Hematopoietic multipotent progenitor cell treated with erythropoietin and hydrocortisone succinate and interleukin-3 and kit ligand, for 6 days (in vitro differentiated cells): ENCODE results near the gene LRRC45.

Source experiments
- DNase-seq: peaks from one replicate; pipeline ENCODE4 v3.0.0-alpha.2; 2015

LRRC45 gene

DNA sequence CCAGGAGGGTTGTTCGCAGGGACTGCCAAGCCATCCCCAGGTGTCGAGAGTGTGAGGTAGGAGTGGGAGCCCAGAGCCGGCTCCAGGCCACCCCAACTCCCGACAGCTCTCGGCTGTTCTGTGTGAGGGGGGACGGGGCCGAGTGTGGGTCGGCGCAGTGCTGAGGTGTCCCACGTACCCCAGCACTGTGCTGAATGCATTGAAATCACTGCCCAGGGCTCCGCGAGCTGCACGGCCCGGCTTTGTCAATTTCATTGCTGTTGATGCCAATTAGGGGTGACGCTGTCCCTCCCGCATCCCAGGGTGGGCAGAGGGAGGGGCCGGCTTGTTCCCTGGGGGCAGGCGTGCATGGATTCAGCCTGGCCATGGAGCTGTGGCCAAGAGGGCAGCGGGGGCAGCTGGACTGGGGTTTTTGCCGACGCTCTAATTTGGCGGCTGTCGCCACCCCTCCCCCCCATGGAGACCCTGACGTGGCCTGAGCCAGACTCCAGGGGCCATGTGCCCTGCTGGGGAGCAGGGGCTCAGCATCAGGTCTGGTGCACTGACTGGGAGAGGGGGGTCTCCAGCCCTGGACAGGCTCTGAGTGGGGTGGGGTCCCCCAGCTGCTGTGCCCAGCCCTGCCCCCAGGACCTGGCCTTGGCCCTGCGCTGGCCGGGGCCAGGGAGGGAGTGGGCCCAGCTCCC lies 14.7 kb upstream of the LRRC45 start:
- DNase-seq = no peak

DNA sequence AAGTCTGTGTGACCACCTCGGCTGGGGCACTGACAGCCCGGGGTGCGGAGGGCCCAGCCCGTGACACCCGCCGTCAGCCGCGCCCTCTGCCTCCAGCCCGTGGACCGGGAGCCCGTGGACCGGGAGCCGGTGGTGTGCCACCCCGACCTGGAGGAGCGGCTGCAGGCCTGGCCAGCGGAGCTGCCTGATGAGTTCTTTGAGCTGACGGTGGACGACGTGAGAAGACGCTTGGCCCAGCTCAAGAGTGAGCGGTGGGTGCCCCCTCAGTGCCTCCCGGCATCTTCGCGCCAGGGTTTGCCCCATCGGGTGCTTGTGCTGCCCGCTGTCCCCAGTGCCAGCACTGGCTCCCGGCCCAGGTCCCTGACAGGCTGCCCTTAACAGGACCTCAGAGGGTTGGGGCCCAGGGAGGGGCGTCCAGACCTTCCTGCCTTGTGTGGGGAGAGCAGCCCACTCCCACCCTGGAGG lies 14.1 kb upstream of the LRRC45 start:
- DNase-seq = no peak

DNA sequence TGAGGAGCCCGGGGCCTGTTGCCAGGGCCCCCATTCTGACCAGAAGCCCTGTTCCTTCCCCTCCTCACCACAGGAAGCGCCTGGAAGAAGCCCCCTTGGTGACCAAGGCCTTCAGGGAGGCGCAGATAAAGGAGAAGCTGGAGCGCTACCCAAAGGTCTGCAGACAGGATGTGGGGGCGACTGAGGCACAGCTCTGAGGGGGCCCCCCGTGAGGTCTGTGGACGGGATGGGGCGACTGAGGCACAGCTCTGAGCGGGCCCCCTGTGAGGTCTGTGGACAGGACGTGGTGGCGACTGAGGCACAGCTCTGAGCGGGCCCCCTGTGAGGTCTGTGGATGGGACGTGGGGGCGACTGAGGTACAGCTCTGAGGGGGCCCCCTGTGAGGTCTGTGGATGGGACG lies 13.7 kb upstream of the LRRC45 start:
- no peak for DNase-seq

DNA sequence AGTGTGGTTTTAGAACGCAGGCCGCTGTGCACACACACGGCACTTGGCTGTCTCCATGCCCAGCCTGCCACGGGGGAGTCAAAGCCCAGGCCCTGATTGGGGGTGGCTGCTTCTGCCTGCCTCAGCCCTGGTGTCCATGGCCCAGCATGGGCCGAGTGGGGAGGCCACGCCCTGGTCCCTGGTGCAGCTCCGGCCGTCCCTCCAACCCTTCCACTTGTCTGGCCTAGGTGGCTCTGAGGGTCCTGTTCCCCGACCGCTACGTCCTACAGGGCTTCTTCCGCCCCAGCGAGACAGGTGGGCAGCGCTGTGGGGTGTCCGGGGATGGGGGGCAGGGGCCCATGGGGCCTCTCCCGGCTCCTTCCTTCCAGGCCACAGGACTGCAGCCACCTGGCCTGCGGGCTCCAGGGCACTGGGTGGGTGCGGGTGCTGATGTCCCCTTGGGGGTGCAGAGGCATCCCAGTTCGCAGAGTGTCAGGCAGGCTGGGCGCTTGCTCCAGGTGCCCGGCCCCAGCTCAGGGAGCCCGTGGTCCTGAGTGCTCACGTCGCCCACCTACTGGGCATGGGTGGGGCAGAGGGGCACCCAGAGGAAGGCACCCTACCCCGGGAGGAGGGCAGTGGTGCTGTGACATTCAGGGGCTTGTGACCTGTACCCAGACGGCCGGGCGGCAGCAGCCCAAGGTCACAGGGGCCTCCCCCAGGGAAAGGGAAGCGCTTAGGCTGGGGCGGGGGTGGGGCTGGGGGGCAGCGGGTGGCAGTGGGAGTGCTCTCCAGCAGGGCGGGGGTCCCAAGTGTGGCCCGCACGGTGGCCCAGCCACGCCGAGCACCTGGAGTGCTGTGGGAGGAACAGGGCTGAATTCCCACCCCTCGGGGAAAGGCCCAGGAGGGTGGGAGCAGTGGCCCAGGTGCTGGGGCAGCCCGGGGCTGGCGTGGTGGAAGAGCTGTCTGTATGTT lies 12.3 kb upstream of the LRRC45 start:
- DNase-seq = no peak

DNA sequence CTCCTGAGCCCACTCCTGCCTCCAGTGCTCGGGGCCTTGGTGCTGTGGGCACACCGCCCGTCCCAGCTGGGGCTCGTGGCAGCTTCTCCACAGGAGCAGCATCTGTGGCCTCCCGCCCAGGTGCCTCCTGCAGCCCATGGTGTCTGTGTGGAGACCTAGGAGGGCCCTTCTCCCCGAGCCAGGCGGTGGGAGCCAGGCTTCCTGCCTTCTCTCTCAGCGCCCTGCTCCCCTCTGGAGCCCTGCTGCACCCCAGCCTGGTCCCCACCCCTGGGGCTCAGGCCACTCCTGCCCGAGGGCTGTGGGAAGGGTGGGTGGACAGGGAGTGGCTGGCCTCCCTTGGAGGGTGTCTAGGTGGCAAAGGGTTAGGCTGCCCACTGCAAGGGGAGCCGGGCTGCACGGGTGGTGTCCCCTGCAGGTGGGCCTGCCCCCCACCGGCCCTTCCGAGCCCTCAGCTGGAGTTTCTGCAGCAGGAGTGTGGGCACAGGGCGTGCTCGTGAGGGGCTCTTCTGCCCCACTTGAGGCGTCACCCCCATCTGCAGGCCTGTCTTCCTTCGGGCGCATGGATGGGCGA lies 11.4 kb upstream of the LRRC45 start:
- no peak for DNase-seq

DNA sequence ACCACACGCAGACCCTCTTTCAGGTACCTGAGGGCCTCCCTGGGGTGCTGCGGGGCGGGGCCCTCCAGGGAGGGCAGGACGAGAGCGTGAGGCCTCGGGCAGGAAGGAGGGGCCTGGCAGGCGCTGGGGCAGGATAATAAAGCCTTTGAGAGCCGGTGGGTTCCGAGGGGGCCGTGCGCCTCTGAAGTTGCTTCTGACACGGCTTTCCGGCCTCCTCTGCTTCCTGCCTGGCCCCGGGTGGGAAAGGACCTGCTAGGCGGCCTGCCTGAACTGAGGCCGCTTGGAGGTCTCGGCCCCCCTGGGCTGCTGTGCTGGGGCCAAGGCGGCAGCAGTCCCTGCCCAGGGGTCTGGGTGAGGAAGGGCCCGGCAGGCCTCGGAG lies 10.9 kb upstream of the LRRC45 start:
- no peak for DNase-seq

DNA sequence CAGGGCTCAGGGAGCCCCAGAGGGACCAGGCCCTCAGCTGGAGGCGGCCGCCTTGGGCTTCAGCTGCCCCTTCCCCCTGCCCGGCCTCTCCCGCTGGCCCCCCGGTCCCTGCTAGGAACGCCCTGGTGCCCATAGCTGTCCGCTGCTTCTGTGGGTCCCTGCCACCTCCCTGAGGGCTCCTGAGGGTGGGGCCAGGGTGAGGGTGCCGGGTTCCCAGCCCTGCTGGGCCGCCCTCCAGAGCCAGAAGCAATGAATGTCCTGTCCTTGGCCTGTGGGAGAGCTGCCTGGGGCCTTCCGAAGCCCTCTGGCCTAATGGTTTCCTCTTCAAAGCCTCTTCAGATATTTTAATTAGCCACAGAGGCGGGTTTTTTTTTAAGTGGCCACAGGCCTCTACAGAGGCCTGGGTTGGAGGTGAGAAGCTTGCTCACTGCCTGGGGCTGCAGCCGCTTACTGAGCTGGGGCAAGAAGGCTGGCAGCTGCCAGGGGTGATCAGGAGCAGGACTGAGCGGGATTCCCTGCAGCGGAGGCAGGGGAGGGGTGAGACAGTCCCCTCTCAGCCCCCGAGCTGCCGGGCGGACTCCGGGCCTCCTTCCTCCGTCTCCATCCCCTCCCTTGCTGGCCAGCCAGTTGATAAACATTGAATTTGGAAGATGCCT lies 10.3 kb upstream of the LRRC45 start:
- no peak for DNase-seq

DNA sequence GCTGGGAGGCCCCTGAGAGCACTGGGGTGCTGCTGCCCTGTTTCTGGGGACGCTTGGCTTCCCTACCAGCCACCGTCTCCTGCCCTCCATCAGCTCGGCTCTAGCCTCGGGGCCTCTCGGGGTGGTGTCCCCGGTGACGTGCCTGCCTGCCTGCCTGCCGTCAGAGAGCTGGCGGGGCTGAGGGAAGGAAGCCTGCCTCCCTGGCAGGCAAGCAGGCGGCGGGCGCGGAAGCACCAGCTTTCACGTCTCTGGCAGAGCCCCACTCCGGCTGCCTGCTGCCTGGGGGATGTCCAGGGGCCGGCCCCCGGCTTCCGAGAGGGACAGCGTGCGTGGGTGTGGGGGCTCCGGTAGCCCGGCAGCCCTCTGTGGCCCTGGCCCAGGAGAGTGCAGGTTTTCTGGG lies 9.8 kb upstream of the LRRC45 start:
- DNase-seq = no peak

DNA sequence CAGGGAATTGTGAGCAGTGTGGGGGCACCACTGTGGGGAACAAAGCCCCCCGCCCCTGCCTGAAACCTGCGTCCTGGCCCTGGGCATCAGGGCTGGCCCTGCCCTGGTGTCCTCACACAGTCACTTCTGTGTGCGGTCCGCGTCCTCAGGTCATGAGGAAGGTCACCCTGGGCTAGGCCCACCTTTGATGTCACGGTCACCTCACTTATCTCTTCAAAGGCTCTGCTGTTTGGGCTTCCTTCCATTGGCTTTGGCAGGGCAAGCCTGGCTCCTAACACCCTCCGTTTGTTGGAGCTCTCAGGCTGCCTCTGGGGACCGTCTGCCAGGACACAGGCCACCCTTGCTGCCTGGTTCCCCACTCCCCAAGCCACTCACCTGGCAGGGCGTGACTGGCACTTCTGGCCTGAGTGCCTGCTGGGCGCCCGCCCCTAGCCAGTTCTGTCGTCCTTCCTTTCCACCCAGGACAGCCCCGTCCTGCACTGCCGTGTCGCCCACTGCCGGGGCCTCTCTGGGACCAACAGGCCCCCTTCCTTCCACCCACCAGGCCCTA lies 9.3 kb upstream of the LRRC45 start:
- no peak for DNase-seq

DNA sequence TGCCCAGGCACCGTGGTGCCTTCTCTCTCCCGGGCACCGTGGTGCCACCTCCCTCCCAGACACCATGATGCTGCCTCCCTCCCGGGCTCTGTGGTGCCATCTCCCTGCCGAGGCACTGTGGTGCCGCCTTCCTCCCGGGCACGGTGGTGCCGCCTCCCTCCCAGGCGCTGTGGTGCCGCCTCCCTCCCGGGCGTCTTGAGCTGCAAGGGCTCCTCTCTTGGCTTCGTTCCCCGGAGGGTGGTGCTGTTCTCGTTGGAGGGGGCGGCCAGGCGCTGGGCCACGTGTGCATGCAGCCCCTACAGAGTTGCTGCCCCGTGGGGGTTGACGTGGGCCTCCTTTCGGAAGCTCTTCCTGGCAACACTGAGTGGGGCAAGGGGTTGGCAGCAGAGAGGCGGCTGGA lies 8.7 kb upstream of the LRRC45 start:
- no peak for DNase-seq

DNA sequence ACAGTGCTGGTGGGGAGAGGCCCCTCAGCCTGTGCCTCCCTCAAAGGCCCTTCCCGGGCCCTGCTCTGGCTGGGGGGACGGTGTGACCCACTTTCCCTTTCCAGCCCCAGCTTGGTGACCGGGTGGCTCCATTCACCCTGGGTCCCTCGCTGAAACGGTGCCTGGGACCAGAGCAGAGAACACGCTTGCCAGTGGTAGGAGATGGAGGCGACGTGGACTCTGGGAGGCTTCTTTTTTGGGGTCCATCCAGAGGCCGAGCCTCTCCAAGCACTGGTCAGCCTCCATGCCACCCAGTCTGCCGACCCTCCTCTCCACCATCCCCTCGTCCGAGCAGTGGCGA lies 8.2 kb upstream of the LRRC45 start:
- DNase-seq = no peak

DNA sequence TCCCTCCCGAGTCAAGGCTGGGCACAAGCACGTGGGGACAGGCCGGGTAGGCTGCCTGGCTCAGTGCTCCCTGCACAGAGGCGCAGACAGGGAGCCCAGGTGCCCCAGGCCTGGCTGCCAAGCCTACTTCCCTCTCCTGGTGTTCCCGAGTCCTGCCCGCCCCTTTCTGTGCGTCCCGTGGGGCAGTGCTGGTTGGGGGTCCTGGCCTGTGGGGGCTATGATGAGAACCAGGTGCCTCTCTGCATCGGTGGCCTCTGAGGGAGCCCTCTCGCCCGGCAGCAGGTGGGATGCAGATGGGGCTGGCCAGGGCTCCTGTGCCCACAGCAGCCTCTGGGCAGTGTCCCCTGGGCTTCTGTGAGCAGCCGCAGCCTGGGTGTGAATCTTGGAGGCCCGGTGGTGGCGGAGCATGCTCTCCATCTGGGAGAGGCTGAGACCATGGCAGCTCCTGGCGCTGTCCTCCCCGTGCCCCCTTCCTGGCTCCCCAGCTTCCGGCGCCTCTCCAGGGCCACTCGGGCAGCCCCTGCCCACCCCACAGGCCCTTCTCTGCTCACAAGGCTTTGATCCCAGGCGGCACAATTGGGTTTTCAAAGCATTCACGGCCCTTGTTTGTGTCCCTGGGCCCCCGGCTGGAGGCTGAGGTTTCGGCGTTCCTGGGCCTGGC lies 7.7 kb upstream of the LRRC45 start:
- DNase-seq = no peak

DNA sequence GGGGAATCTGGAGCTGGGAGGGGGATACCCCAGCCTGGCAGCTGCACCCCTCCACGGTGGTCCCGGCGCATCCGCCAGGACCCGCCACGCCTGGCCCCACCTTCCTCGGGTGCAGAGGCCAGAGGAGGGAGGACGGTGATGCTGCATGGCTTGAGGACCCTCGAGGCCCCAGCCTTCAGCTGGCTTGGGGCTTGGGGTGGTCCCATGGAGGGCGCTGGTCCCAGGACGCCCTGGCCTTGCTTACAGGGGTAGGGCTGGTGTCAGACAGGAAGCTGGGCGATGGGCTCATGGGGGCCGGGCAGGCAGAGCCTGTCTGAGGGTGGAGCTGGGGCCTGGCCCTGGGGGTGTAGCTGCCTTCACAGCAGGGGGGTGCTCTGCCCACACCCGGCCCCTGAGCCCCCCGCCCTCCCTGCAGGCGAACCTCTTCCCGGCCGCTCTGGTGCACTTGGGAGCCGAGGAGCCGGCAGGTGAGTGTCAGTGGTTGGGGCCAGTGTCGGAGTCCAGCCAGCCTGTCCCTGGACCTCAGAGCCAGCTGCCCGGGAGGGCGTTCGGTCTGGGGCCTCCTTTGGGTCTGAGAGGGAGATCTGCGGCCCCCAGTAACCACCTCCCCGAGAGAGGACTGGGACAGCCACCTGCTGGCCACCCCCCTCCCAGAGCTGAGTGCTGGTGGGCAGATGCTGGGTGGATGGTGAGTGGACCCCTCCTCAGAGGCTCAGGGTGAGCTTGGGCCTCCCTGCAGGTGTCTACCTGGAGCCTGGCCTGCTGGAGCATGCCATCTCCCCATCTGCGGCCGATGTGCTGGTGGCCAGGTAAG lies 6.8 kb upstream of the LRRC45 start:
- no peak for DNase-seq

DNA sequence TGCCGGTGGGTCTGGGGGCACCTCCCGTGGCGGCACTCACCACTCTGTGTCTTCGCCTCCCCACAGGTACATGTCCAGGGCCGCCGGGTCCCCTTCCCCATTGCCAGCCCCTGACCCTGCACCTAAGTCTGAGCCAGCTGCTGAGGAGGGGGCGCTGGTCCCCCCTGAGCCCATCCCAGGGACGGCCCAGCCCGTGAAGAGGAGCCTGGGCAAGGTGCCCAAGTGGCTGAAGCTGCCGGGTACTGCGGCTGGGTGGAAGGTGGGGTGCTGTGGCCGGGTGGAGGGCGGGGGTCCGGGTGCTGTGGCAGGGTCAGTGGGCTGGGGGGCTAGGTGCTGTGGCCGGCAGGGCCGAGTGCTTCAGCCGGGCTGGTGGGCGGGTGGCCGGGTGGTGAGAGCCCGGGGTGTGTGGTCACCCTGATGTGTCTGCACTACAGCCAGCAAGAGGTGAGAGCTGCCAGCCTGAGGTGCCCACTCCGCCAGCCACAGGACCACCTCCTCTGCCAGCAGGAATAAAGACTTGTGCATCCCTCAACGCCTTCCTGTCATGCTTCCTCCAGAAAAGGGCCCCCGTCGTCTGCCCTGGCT lies 6.1 kb upstream of the LRRC45 start:
- DNase-seq = no peak

DNA sequence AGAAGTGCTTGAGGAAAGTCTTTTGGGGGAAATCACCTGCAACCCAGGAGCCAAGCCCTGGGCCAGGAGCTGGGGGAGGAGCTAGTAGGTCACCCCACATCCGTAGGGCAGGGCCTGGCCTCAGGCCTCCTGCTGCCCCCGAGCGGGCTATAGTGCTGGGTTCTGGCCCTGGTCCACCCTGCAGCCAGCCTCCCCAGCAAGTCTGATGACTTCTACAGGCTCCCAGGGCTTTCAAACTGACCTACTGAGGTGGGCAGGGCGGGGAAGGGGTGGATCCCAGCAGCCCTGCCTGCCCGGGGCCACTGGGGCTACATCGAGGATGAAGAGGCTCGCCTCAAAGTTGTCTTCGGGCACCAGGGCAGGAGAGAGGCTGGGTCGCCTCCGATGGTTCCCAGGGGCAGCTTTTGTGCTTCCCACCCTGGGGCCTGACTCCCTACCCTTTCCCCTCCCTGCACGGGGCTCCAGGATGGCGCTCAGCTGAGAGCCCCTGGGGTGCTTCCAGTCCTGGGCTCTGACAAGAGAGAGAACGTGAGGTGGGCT lies 5.4 kb upstream of the LRRC45 start:
- no peak for DNase-seq

DNA sequence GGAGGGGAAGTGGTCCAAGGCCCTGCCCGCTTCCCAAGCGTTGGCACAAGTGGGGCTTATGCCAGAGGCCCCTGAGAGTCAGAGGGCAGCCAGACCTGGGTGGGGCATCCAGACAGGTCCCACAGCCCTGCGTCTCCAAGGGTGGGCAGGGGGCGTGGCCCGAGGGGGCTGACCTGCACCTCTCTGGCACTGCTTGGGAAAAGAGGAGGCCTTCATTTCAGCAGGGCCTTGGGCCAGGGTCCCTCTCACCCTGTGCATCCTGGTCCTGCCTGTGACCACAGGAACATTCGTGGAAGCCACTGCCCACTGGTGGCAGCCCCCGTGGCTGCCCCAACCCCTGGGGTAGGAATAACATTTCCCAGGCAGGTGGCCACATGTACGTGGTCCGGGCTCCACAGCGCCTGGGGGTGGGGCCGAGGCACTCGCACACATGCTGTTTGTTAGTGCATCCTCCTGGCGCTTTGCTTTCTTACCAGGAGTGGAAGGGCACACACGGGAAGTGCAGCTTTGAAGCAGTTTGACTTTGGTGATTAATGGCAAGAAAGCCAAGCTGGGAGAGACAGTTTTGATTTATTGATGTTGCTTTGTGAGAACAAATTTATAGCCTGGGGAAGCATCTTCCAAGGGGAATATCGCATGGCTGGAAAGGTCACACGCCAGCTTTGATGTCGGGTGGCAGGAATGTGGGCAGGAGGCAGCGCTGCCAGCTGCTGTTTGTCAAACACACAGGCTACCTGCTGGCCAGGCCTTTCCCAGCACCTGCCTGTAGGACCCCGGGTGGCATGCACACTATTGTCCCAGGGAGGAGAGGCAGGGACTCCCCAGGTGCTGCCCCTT lies 4.7 kb upstream of the LRRC45 start:
- DNase-seq = no peak

DNA sequence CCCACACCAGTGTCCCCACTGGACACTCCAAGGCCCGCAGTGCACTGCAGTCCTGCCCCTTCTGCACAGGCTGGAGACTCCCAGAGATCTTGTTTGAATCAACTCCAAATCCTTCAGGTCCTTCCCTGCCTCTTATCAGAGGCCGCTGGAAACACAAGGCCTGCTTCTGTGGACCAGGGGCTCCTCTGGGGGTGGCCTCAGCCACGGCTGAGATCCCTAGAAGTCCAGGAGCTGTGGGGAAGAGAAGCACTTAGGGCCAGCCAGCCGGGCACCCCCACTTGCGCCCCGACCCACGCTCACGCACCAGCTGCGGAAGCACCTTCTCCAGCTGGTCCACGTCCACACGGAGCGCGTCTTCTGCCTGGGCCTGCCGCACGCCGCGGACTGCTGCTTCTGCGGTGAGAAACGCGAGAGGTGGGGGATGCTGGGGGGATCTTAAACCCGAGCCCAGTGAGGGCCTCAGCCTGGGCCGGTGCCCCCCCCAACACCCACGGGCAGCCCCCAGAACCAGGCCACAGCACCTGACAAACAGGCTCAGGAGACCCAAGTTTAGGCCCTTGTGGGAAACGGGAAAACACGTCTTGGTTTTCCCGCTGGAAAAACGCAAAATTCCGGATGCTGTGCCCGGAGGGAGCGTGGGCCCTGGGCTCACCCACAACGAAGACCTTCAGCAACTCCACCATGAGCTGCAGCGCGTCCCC lies 4.0 kb upstream of the LRRC45 start:
- DNase-seq = no peak

DNA sequence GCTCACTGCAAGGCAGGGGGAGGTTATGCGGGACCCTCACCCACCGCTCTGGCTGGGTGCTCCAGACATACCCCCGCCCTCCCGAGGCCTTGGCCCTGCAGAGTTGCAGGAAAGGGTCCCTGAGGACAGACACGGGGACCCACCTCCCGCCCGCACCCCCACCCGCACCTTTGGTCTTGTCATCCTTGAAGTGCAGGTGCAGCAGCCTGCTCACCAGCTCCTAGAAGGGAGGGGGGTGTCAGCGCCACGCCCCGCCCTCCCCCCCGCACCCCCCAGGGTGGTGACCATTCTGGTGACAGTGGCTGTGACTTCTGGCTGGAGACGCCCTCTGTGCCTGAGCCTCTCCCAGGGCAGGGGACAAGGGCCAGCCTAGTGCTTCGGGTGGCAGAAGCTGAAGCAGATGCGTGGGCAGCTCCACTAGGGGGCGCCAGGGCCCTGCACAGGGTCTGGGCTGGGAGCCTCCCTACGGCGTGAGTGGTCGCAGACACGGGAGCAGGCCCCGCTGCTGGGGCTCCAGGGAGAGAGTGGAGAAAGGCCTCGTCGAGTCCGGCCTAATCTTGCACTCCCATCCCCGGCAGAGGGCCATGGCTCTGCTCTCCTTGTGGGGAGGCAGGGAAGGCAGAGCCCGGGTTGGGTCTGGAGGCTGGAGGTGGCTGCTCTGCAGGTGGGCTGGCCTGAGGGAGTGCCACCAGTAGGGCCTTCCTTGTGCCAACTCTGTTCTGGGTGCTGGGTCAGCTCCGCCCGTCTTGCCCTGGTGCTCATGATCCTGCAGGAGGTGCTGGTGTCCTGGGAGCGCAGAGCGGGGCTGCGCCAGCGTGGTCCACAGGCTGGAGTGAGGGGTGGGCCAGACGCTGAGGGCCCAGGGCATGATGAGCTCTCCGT lies 3.2 kb upstream of the LRRC45 start:
- DNase-seq = peak; percentile 82
